Kidney (tissue), 14 donors: Measurements from ENCODE around the gene MX1. TPM values are rescaled to one million over a fixed set of nuclear protein-coding genes. Genes with fewer than 3 reads are reported as not detected.

Source experiments
- DNase-seq, 5 donors: peaks; one replicate each; pipeline ENCODE4 v3.0.0-alpha.2; 2013 to 2020
- FAIRE-seq: peaks from 2 replicates; lab custom pipeline; 2012; peaks lifted over from hg19 to GRCh38; lab: Jason Lieb, UNC
- H3K27ac ChIP-seq, 2 donors: one replicate each; pipeline ENCODE4 v1.7.0; 2013; ENCODE audit warnings: low read depth in 2 of 2, low read length in 2 of 2, inconsistent platforms in 1 of 2
- H3K27me3 ChIP-seq: one replicate; pipeline ENCODE4 v1.7.1; 2013; ENCODE audit warnings: low read length, inconsistent platforms; ENCODE audit not compliant: control insufficient read depth, insufficient read depth
- H3K36me3 ChIP-seq, 3 donors: one replicate each; pipeline versions ENCODE4 v1.7.0 to v1.7.1; 2013; ENCODE audit warnings: low read length in 3 of 3, control low read depth in 1 of 3, inconsistent platforms in 1 of 3; ENCODE audit not compliant: insufficient read depth in 3 of 3, control insufficient read depth in 2 of 3
- H3K4me1 ChIP-seq, 3 donors: one replicate each; pipeline versions ENCODE4 v1.7.0 to v1.7.1; 2013; ENCODE audit warnings: low read length in 3 of 3, inconsistent platforms in 1 of 3, low read depth in 1 of 3; ENCODE audit not compliant: control insufficient read depth in 2 of 3, insufficient read depth in 2 of 3
- H3K4me3 ChIP-seq, 3 donors: one replicate each; pipeline versions ENCODE4 v1.7.0 to v1.8.1; 2013; ENCODE audit warnings: low read length in 3 of 3, control low read depth in 1 of 3, inconsistent platforms in 1 of 3
- H3K9ac ChIP-seq, 3 donors: one replicate each; pipeline versions ENCODE4 v1.7.0 to v1.7.1; 2013; ENCODE audit warnings: low read length in 3 of 3, control low read depth in 1 of 3, inconsistent platforms in 1 of 3
- H3K9me3 ChIP-seq, 3 donors: one replicate each; pipeline versions ENCODE4 v1.7.0 to v1.7.1; 2013; ENCODE audit warnings: low read length in 3 of 3, control low read depth in 1 of 3, inconsistent platforms in 1 of 3; ENCODE audit not compliant: control insufficient read depth in 2 of 3, insufficient read depth in 1 of 3
- intact Hi-C: fragments of 100-400 bp; cut with DNase I; formaldehyde crosslinking; loops from one replicate; pipeline ENCODE4 v1.11.1; 2022
- polyA plus RNA-seq: library from polyadenylated mRNA; stranded (reverse); fragments of 350-450 nt; fragmentation: Illumina TruSeq; extraction: RNeasy Lipid Tissue Mini Kit (QIAGEN cat#74804); gene quantifications from one replicate; pipeline ENCODE4 v1.2.3, GENCODE V29; 2014; ENCODE audit warnings: low read depth, low replicate concordance; ENCODE audit not compliant: insufficient read depth
- total RNA-seq: library from RNA; stranded (reverse); fragmentation: NEBNext Ultra II Directional; extraction: Animal tissue kit (Norgen Biotek cat#: 25700); gene quantifications from one replicate; pipeline ENCODE4 v1.2.1, GENCODE V29; 2021
- TF ChIP-seq, protein P1 (sequence below): IDR thresholded peaks from 3 replicates; pipeline ENCODE4 v1.5.1; 2012; ENCODE audit warnings: mild to moderate bottlenecking, moderate library complexity, borderline replicate concordance; ENCODE audit not compliant: insufficient read depth; ENCODE audit errors: extremely low read depth
- donor health status: control.
- donor health status: control.
- donor health status: control.
- donor health status: control.
- donor health status: control.
- donor health status: DM: yes; HTN: yes; CAD: no.
- donor health status: Normal renal cell carcinoma (clear cell type).

MX1 gene
- total and polyA plus RNA-seq, 2 donors from 2014 or later: 22.9 to 47.4 TPM

DNA sequence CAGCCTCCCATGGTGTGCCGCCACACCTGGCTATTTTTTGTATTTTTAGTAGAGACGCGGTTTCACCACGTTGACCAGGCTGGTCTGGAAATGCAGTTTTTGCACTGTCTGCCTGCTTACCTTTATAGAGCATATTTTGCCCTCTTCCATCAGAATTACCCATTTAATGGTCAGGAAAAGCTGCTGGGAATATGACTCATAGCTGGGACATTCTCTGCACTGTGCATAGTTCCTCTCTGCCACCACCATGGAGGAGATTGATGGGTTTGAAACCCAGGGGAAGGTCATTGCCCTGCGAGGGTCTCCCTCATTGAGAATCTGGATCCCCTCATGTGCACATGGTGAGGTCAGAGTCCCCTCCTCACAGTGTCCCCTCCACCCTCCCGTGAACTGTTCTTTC lies 32.1 kb downstream of the MX1 start:
- H3K36me3 ChIP-seq: peaks cover 0 to 12% (median 0%) of the 10 kb centered on the region in 3 donors
- intact Hi-C loops: loop anchor here (10.0 kb wide), 1 partner anchor 173 kb away; no protein-coding TSS in a partner anchor
- FAIRE-seq (no peak), DNase-seq (no peak)
- H3K27me3 ChIP-seq: no peaks in the 10 kb centered on the region
- TF ChIP-seq, protein P1, sequence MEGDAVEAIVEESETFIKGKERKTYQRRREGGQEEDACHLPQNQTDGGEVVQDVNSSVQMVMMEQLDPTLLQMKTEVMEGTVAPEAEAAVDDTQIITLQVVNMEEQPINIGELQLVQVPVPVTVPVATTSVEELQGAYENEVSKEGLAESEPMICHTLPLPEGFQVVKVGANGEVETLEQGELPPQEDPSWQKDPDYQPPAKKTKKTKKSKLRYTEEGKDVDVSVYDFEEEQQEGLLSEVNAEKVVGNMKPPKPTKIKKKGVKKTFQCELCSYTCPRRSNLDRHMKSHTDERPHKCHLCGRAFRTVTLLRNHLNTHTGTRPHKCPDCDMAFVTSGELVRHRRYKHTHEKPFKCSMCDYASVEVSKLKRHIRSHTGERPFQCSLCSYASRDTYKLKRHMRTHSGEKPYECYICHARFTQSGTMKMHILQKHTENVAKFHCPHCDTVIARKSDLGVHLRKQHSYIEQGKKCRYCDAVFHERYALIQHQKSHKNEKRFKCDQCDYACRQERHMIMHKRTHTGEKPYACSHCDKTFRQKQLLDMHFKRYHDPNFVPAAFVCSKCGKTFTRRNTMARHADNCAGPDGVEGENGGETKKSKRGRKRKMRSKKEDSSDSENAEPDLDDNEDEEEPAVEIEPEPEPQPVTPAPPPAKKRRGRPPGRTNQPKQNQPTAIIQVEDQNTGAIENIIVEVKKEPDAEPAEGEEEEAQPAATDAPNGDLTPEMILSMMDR: no peak
- no peak overlapping the region for H3K9ac ChIP-seq
- H3K9me3 ChIP-seq: no peaks in the 10 kb centered on the region
- H3K27ac ChIP-seq: no peak overlapping the region
- H3K4me3 ChIP-seq: no peak overlapping the region
- peaks cover 0 to 3% (median 0%) of the 10 kb centered on the region in 3 donors for H3K4me1 ChIP-seq

DNA sequence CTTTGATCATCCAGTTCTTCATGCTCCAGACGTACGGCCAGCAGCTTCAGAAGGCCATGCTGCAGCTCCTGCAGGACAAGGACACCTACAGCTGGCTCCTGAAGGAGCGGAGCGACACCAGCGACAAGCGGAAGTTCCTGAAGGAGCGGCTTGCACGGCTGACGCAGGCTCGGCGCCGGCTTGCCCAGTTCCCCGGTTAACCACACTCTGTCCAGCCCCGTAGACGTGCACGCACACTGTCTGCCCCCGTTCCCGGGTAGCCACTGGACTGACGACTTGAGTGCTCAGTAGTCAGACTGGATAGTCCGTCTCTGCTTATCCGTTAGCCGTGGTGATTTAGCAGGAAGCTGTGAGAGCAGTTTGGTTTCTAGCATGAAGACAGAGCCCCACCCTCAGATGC lies 32.5 kb downstream of the MX1 start:
- intact Hi-C loops: loop anchor here (10.0 kb wide), 1 partner anchor 174 kb away; no protein-coding TSS in a partner anchor
- DNase-seq (no peak), FAIRE-seq (no peak)
- Histone ChIP-seq H3K9me3 (no peaks in the 10 kb centered on the region), H3K9ac (no peak overlapping the region), H3K4me3 (no peak overlapping the region), H3K27ac (no peak overlapping the region), H3K4me1 (peaks cover 0 to 3% (median 0%) of the 10 kb centered on the region in 3 donors), H3K27me3 (no peaks in the 10 kb centered on the region), H3K36me3 (peaks cover 0 to 12% (median 0%) of the 10 kb centered on the region in 3 donors)
- TF ChIP-seq, protein P1: no peak

DNA sequence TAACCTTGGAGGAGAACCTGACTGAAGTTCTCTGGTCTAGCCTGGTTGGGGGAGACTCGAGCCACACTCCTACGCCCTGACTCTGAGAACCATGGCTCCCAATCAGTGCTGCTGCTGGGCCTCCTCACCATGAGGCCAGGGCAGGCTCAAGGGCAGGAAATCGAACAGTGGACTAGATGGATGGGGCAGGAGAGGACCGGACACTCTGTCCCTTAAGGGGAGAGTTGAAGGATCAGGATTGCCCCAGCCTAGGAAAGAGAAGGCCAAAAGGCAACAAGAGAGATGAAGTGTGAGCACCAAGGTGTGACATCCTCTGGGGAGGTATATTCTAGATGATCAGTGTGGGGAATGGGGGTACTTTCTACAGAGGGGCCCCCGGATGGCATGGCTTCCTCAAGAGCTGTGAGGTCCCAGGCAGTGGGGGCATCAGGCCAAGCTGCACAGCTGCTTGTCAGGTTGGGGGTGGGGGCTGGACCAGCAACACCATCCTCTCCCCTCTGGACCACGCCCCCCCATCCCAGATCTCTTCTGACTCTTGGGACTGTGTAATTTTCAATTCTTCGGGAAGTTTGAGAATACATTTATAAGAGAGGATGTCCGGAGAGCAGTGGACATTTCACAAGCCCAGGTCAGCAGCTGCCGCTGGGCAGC lies 34.0 kb downstream of the MX1 start:
- Histone ChIP-seq H3K9ac (no peak overlapping the region), H3K9me3 (no peaks in the 10 kb centered on the region), H3K36me3 (peaks cover 0 to 9% (median 5%) of the 10 kb centered on the region in 3 donors), H3K27me3 (no peaks in the 10 kb centered on the region), H3K4me3 (no peak overlapping the region), H3K4me1 (peaks cover 0 to 3% (median 0%) of the 10 kb centered on the region in 3 donors), H3K27ac (no peak overlapping the region)
- FAIRE-seq: no peak
- TF ChIP-seq, protein P1: no peak
- DNase-seq: no peak
- intact Hi-C loops: loop anchor here (10.0 kb wide), 1 partner anchor 175 kb away; no protein-coding TSS in a partner anchor
